Liver (tissue), 9 donors: ENCODE results near the gene MNAT1. TPM values are rescaled to one million over a fixed set of nuclear protein-coding genes. Genes with fewer than 3 reads are reported as not detected.
"Not testable (repeated sequence)": the region's sequence is repeated elsewhere in the genome, so short reads cannot be mapped to it uniquely, and the experiment has no call there.

Experiments used
- DNase-seq: peaks from one replicate; pipeline ENCODE4 v3.0.0-alpha.2; 2017; ENCODE audit warnings: low spot score
- H3K27ac ChIP-seq, 2 donors: one replicate each; pipeline ENCODE4 v1.7.0; 2013; ENCODE audit warnings: inconsistent platforms in 2 of 2, low read length in 2 of 2, control low read depth in 1 of 2, low read depth in 1 of 2, mild to moderate bottlenecking in 1 of 2
- H3K27me3 ChIP-seq, 4 donors: one replicate each; pipeline versions ENCODE4 v1.6.1 to v1.7.0; 2013; ENCODE audit warnings: low read length in 3 of 4, inconsistent platforms in 1 of 4, mild to moderate bottlenecking in 1 of 4, moderate library complexity in 1 of 4; ENCODE audit not compliant: control insufficient read depth in 4 of 4, insufficient read depth in 4 of 4
- H3K36me3 ChIP-seq, 4 donors: one replicate each; pipeline versions ENCODE4 v1.6.1 to v1.7.0; 2013; ENCODE audit warnings: low read length in 3 of 4, mild to moderate bottlenecking in 3 of 4, low read depth in 1 of 4, moderate library complexity in 1 of 4; ENCODE audit not compliant: control insufficient read depth in 4 of 4, insufficient read depth in 3 of 4
- H3K4me1 ChIP-seq, 4 donors: one replicate each; pipeline versions ENCODE4 v1.6.1 to v1.7.0; 2013; ENCODE audit warnings: low read length in 3 of 4, mild to moderate bottlenecking in 3 of 4, moderate library complexity in 1 of 4; ENCODE audit not compliant: control insufficient read depth in 4 of 4, insufficient read depth in 4 of 4
- H3K4me3 ChIP-seq, 3 donors: one replicate each; pipeline versions ENCODE4 v1.6.1 to v1.7.0; 2013; ENCODE audit warnings: low read length in 3 of 3, control low read depth in 1 of 3, low read depth in 1 of 3, mild to moderate bottlenecking in 1 of 3
- H3K9ac ChIP-seq, 2 donors: one replicate each; pipeline ENCODE4 v1.7.0; 2013; ENCODE audit warnings: low read length in 2 of 2, mild to moderate bottlenecking in 2 of 2, moderate library complexity in 2 of 2, control low read depth in 1 of 2, low read depth in 1 of 2
- H3K9me3 ChIP-seq, 4 donors: one replicate each; pipeline versions ENCODE4 v1.6.1 to v1.7.0; 2013; ENCODE audit warnings: low read length in 3 of 4; ENCODE audit not compliant: control insufficient read depth in 4 of 4
- ATF3 ChIP-seq: IDR thresholded peaks from 2 replicates; pipeline ENCODE4 v1.6.1; 2016; ENCODE audit warnings: antibody characterized with exemption
- EGR1 ChIP-seq, 2 donors: IDR thresholded peaks; 2 replicates each; pipeline ENCODE4 v1.6.1; 2016 to 2018; ENCODE audit warnings: antibody characterized with exemption in 2 of 2, low read depth in 2 of 2
- FOXA1 ChIP-seq: IDR thresholded peaks from 2 replicates; pipeline ENCODE4 v1.6.1; 2016; ENCODE audit warnings: antibody characterized with exemption
- FOXA2 ChIP-seq: IDR thresholded peaks from 2 replicates; pipeline ENCODE4 v1.6.1; 2016; ENCODE audit warnings: antibody characterized with exemption
- GABPA ChIP-seq, 2 donors: IDR thresholded peaks in 1 of 2; conservative IDR thresholded peaks in 1 of 2; 2 replicates each; pipeline ENCODE4 v1.6.1; 2016; ENCODE audit warnings: antibody characterized with exemption in 2 of 2, mild to moderate bottlenecking in 1 of 2, moderate library complexity in 1 of 2
- HNF4A ChIP-seq, 2 donors: conservative IDR thresholded peaks; 2 replicates each; pipeline ENCODE4 v1.6.1; 2016; ENCODE audit warnings: antibody characterized with exemption in 2 of 2, mild to moderate bottlenecking in 2 of 2
- JUND ChIP-seq, 2 donors: IDR thresholded peaks; 2 replicates each; pipeline ENCODE4 v1.6.1; 2016; ENCODE audit warnings: antibody characterized with exemption in 2 of 2
- MAX ChIP-seq: IDR thresholded peaks from 2 replicates; pipeline ENCODE4 v1.6.1; 2016; ENCODE audit warnings: antibody characterized with exemption
- NR2F2 ChIP-seq: IDR thresholded peaks from 2 replicates; pipeline ENCODE4 v1.6.1; 2016; ENCODE audit warnings: antibody characterized with exemption
- RAD21 ChIP-seq, 2 donors: IDR thresholded peaks; 2 replicates each; pipeline ENCODE4 v1.6.1; 2016; ENCODE audit warnings: antibody characterized with exemption in 2 of 2, mild to moderate bottlenecking in 2 of 2
- RXRA ChIP-seq, 2 donors: IDR thresholded peaks; 2 replicates each; pipeline ENCODE4 v1.6.1; 2017 to 2018; ENCODE audit warnings: antibody characterized with exemption in 2 of 2, mild to moderate bottlenecking in 1 of 2
- SP1 ChIP-seq: IDR thresholded peaks from 2 replicates; pipeline ENCODE4 v1.6.1; 2018; ENCODE audit warnings: antibody characterized with exemption, mild to moderate bottlenecking
- TAF1 ChIP-seq: conservative IDR thresholded peaks from 2 replicates; pipeline ENCODE4 v1.6.1; 2016; ENCODE audit warnings: antibody characterized with exemption, mild to moderate bottlenecking
- YY1 ChIP-seq: IDR thresholded peaks from 2 replicates; pipeline ENCODE4 v1.6.1; 2016; ENCODE audit warnings: antibody characterized with exemption, mild to moderate bottlenecking
- WGBS: extraction: QIAGEN DNeasy Blood & Tissue Kit; methylation state at CpG from one replicate; pipeline ENCODE4 v1.1.7; 2013; 5-methylcytosine and 5-hydroxymethylcytosine counted together
- polyA plus RNA-seq, 2 donors: library from polyadenylated mRNA; stranded (reverse) in 1 of 2; unstranded in 1 of 2; fragments of 200-250 nt in 1 of 2; fragments of >200 nt in 1 of 2; fragmentation: Nextera tagmentation in 1 of 2; extraction: Ambion mirVana in 1 of 2; gene quantifications; one replicate each; pipeline versions ENCODE4 v1.2.1 to v1.2.3, GENCODE V29; 2013 to 2015
- total RNA-seq, 2 donors: library from RNA; depleted of rRNA; stranded (reverse); fragments of >200 nt; gene quantifications; one replicate each; pipeline ENCODE4 v1.2.3, GENCODE V29; 2014
- TF ChIP-seq, protein P1 (sequence below): fragments of 150-350 bp; IDR thresholded peaks from 2 replicates; pipeline ENCODE4 v1.5.1; 2017; ENCODE audit warnings: improper control_type of control experiment, low read depth, low read length; ENCODE audit not compliant: missing input control
- TF ChIP-seq, protein P2 (sequence below): IDR thresholded peaks from 2 replicates; pipeline ENCODE4 v1.6.1; 2016; ENCODE audit warnings: antibody characterized with exemption
- donor health status: healthy.
- donor health status: healthy.
- donor health status: healthy.
- donor health status: healthy.
- donor health status: healthy.

Gene MNAT1
- total and polyA plus RNA-seq, 4 donors: 8.9 to 18.5 (median 14.6) TPM

GRCh38 chr14:60884134-60884533 lies 149.6 kb downstream of the MNAT1 start:
- Histone ChIP-seq H3K9me3 (peaks cover 0 to 6% (median 0%) of the 10 kb centered on the region in 4 donors), H3K4me1 (no peaks in the 10 kb centered on the region), H3K9ac (no peak overlapping the region), H3K4me3 (no peak overlapping the region), H3K27ac (no peak overlapping the region), H3K27me3 (no peaks in the 10 kb centered on the region), H3K36me3 (peaks cover 0 to 2% (median 0%) of the 10 kb centered on the region in 4 donors)
- no peak for TF ChIP-seq RXRA (IDR thresholded peaks at IDR 0.05)
- TF ChIP-seq, protein P1, sequence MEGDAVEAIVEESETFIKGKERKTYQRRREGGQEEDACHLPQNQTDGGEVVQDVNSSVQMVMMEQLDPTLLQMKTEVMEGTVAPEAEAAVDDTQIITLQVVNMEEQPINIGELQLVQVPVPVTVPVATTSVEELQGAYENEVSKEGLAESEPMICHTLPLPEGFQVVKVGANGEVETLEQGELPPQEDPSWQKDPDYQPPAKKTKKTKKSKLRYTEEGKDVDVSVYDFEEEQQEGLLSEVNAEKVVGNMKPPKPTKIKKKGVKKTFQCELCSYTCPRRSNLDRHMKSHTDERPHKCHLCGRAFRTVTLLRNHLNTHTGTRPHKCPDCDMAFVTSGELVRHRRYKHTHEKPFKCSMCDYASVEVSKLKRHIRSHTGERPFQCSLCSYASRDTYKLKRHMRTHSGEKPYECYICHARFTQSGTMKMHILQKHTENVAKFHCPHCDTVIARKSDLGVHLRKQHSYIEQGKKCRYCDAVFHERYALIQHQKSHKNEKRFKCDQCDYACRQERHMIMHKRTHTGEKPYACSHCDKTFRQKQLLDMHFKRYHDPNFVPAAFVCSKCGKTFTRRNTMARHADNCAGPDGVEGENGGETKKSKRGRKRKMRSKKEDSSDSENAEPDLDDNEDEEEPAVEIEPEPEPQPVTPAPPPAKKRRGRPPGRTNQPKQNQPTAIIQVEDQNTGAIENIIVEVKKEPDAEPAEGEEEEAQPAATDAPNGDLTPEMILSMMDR: no peak
- no peak for TF ChIP-seq RAD21 (IDR thresholded peaks at IDR 0.05)
- no peak for DNase-seq

- not testable (repeated sequence) for H3K4me1 ChIP-seq, H3K9me3 ChIP-seq, H3K4me3 ChIP-seq, H3K36me3 ChIP-seq, H3K27ac ChIP-seq, H3K9ac ChIP-seq, DNase-seq, H3K27me3 ChIP-seq
- 99% methylated on average over 3 of the region's 3 CpGs for WGBS
Measured at GRCh38 chr14:60890636-60891035, 156.1 kb downstream of the MNAT1 start.

GRCh38 chr14:60893911-60894310 lies 159.3 kb downstream of the MNAT1 start:
- H3K9ac ChIP-seq: no peak overlapping the region
- TF ChIP-seq TAF1 (no peak), FOXA1 (no peak), JUND (IDR thresholded peaks at IDR 0.05) (no peak), FOXA2 (no peak), MAX (no peak), SP1 (no peak), RXRA (IDR thresholded peaks at IDR 0.05) (no peak), ATF3 (no peak), RAD21 (IDR thresholded peaks at IDR 0.05) (no peak), HNF4A (conservative IDR thresholded peaks at IDR 0.05) (no peak), GABPA (IDR thresholded peaks at IDR 0.05 in 1 of 2, conservative IDR thresholded peaks at IDR 0.05 in 1 of 2) (no peak), YY1 (no peak), NR2F2 (no peak), EGR1 (IDR thresholded peaks at IDR 0.05; ENCODE audit: low read depth in 2 of 2) (no peak)
- TF ChIP-seq, protein P2, sequence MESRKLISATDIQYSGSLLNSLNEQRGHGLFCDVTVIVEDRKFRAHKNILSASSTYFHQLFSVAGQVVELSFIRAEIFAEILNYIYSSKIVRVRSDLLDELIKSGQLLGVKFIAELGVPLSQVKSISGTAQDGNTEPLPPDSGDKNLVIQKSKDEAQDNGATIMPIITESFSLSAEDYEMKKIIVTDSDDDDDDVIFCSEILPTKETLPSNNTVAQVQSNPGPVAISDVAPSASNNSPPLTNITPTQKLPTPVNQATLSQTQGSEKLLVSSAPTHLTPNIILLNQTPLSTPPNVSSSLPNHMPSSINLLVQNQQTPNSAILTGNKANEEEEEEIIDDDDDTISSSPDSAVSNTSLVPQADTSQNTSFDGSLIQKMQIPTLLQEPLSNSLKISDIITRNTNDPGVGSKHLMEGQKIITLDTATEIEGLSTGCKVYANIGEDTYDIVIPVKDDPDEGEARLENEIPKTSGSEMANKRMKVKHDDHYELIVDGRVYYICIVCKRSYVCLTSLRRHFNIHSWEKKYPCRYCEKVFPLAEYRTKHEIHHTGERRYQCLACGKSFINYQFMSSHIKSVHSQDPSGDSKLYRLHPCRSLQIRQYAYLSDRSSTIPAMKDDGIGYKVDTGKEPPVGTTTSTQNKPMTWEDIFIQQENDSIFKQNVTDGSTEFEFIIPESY: no peak
- TF ChIP-seq, protein P1: no peak
- no peaks in the 10 kb centered on the region for H3K9me3 ChIP-seq
- 94% methylated on average over 3 of the region's 3 CpGs for WGBS
- DNase-seq: no peak
- H3K4me3 ChIP-seq: no peak overlapping the region
- no peaks in the 10 kb centered on the region for H3K4me1 ChIP-seq
- H3K27ac ChIP-seq: no peak overlapping the region
- H3K36me3 ChIP-seq: no peaks in the 10 kb centered on the region
- H3K27me3 ChIP-seq: no peaks in the 10 kb centered on the region
